MCF 10A (cell line): Measurements from ENCODE around the gene ZNF660. TPM values are rescaled to one million over a fixed set of nuclear protein-coding genes. Genes with fewer than 3 reads are reported as not detected.
"Not testable (repeated sequence)": the region's sequence is repeated elsewhere in the genome, so short reads cannot be mapped to it uniquely, and the experiment has no call there.

Source experiments
- Bru-seq: library from RNA; stranded (reverse); fragments of 400-500 nt; gene quantifications from one replicate; lab custom pipeline; 2021; lab: Mats Ljungman, UMichigan
- BruChase-seq, 2 experiments: library from RNA; stranded (reverse); fragments of 400-500 nt; gene quantifications; one replicate each; lab custom pipeline; 2021; lab: Mats Ljungman, UMichigan
- BruUV-seq: library from RNA; stranded (reverse); fragments of 400-500 nt; replicated peaks from 2 replicates; lab custom pipeline; 2021; lab: Mats Ljungman, UMichigan
- CTCF ChIA-PET: fragments of 300-600 bp; sonication (Branson Sonifier 250); formaldehyde crosslinking; extraction: SDS; loops from one replicate; lab custom pipeline; 2021; ENCODE audit warnings: antibody characterized with exemption, inconsistent platforms; lab: Yijun Ruan, JAX
- POLR2A ChIA-PET: fragments of 300-600, 350-650 bp; sonication (Branson Sonifier 250); formaldehyde crosslinking; extraction: SDS; loops from one replicate; lab custom pipeline; 2020; ENCODE audit warnings: antibody characterized with exemption, inconsistent platforms; lab: Yijun Ruan, JAX
- DNase-seq: peaks from one replicate; pipeline ENCODE4 v3.0.0-alpha.2; 2018; ENCODE audit not compliant: unreplicated experiment
- H3K27ac Mint-ChIP-seq: one replicate; pipeline ENCODE4 v1.8.0; 2022; ENCODE audit warnings: mild to moderate bottlenecking, low read depth, mixed read lengths; ENCODE audit not compliant: unreplicated experiment
- H3K27me3 Mint-ChIP-seq: one replicate; pipeline ENCODE4 v1.8.0; 2022; ENCODE audit warnings: mixed read lengths; ENCODE audit not compliant: insufficient read depth, unreplicated experiment
- H3K36me3 Mint-ChIP-seq: one replicate; pipeline ENCODE4 v1.8.0; 2022; ENCODE audit warnings: mild to moderate bottlenecking, moderate library complexity, mixed read lengths; ENCODE audit not compliant: insufficient read depth, unreplicated experiment
- H3K4me1 Mint-ChIP-seq: one replicate; pipeline ENCODE4 v1.8.0; 2022; ENCODE audit warnings: mixed read lengths; ENCODE audit not compliant: insufficient read depth, unreplicated experiment
- H3K4me3 Mint-ChIP-seq: one replicate; pipeline ENCODE4 v1.8.0; 2022; ENCODE audit warnings: mild to moderate bottlenecking, moderate library complexity, mixed read lengths; ENCODE audit not compliant: unreplicated experiment
- H3K9me3 Mint-ChIP-seq: one replicate; pipeline ENCODE4 v1.8.0; 2022; ENCODE audit warnings: mixed read lengths; ENCODE audit not compliant: unreplicated experiment
- intact Hi-C: fragments of 100-400 bp; cut with micrococcal nuclease; formaldehyde crosslinking; loops from 2 replicates; pipeline ENCODE4 v1.14.1; 2022
- long read RNA-seq: library from polyadenylated mRNA; stranded (forward); transcript quantifications from one replicate; pipeline ENCODE4 v2.0.0, GENCODE V29; 2022
- total RNA-seq: library from RNA; stranded (reverse); gene quantifications from 2 replicates; pipeline ENCODE4 v1.2.3, GENCODE V29; 2022
- TF ChIP-seq, protein P1 (sequence below): fragments of 200-600 bp; IDR thresholded peaks from one replicate; pipeline ENCODE4 v1.8.0; 2022; ENCODE audit warnings: antibody characterized with exemption, mild to moderate bottlenecking; ENCODE audit not compliant: unreplicated experiment

ZNF660 gene
- total RNA-seq = not detected in 2 replicates
- percentile 7 among the genes with signal in this experiment for Bru-seq, nascent RNA
- not detected for BruChase-seq, experiment 1, labeled RNA remaining after a 6-hour chase
- not detected for BruChase-seq, experiment 2, labeled RNA remaining after a 2-hour chase
- long read RNA-seq = 0 reads

DNA sequence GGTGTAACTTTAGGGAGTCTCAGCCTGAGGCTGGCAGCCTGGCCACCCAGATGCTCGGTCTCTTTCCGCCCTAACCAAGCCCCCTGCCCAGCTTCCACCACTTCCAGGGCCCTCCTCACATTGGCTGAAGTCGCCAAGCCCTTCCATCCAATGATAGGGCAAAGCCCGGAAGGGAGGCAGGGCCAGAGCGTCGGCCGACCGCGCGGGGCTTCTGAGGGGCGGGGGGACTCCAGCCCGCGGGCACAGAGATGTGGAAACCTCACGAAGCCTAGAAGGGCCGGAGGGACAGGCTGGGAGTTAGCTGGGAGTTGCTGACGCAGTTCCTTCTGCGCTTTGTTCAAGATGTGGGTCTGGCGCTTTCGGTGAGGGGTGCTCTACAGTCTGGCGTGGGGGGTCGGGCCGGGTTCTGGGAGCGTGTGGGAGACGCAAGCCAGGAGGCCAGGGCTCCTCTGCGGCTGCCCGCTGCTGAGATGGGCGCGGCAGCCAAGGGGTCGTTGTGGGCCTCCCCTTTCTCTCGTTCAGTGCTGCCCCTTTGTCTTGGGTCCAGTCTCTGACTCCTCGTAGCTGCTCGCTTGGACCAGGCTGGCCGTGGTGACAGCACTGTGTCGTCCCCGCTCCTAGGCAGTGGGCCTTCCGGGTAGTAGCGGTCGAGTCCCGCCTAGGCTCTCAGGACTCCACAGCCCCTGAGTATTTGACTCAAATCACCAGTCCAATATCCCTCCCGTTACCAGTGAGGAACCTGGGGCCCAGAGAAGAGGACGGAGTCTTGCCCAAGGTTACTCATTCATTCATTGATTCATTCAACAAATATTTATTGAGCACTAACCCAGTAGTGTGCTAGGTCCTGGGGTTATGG, at the start of gene ZNF660:
TSS of gene ZNF660 (plus strand) at position 319 of the 856 bp plus-strand sequence. CDS start 9,230 bp downstream, outside the sequence.
- DNase-seq = no peak
- no peaks in the 10 kb centered on the region for H3K4me1 Mint-ChIP-seq
- no peak within 1 kb of the TSS for H3K27ac Mint-ChIP-seq
- H3K4me3 Mint-ChIP-seq = no peak within 1 kb of the TSS
- peaks cover 8% of the 10 kb centered on the region for H3K9me3 Mint-ChIP-seq
- ChIA-PET CTCF (interaction anchor here (0.6 kb wide), 1 partner anchor 100 kb away, joined by 3 read pairs; no protein-coding TSS in a partner anchor), POLR2A (no interaction called here)
- no TSS peak for BruUV-seq
- H3K27me3 Mint-ChIP-seq = no peaks in the 10 kb centered on the region
- intact Hi-C loops = no loop called here
- H3K36me3 Mint-ChIP-seq = no peaks in the 10 kb centered on the region
- TF ChIP-seq, protein P1, sequence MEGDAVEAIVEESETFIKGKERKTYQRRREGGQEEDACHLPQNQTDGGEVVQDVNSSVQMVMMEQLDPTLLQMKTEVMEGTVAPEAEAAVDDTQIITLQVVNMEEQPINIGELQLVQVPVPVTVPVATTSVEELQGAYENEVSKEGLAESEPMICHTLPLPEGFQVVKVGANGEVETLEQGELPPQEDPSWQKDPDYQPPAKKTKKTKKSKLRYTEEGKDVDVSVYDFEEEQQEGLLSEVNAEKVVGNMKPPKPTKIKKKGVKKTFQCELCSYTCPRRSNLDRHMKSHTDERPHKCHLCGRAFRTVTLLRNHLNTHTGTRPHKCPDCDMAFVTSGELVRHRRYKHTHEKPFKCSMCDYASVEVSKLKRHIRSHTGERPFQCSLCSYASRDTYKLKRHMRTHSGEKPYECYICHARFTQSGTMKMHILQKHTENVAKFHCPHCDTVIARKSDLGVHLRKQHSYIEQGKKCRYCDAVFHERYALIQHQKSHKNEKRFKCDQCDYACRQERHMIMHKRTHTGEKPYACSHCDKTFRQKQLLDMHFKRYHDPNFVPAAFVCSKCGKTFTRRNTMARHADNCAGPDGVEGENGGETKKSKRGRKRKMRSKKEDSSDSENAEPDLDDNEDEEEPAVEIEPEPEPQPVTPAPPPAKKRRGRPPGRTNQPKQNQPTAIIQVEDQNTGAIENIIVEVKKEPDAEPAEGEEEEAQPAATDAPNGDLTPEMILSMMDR = no peak

DNA sequence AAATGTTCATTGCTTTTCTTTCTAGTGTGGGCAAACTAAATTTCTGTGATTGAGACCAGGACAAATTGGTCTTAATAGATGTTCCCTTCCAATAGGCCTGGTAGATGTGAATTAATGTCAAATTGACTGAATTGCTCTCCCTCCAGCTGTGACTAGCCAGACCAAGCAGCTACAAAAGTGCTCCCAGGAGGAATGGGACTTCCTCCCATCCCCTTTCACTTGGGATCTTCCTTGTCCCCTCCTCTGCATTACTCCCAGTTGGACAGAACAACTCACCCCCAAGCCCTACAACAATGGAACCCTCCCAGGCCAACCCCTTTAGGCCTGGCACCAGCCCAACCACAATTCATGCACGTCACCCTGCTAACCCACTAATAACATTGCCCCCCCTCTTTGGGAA, 49.4 kb upstream of the ZNF660 start:
- no peak overlapping the region for H3K27ac Mint-ChIP-seq
- H3K4me1 Mint-ChIP-seq = no peaks in the 10 kb centered on the region

DNA sequence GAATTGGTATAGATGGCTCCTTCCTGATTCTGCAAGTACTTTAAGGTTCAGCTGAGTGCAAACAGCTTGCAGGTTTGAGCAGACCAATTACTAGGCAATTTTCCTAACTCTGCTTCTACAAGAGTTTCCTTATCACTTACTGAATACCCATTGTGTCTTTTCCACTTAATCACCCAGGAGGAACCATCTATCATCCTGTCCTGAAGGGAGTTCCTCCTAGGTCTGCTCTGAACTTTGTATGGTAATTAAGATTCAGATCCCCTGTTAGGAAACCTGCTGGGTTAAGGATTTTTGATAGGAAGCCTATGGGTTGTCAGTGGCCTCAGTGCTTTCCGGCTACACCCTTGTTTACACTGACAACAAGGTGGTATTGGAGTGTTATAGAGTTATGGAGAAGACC, 40.0 kb upstream of the ZNF660 start:
- DNase-seq, H3K27me3 Mint-ChIP-seq, POLR2A ChIA-PET, CTCF ChIA-PET, H3K4me1 Mint-ChIP-seq, H3K4me3 Mint-ChIP-seq, H3K36me3 Mint-ChIP-seq, BruUV-seq, H3K27ac Mint-ChIP-seq, intact Hi-C loops: not testable (repeated sequence)
- peaks cover 14% of the 10 kb centered on the region for H3K9me3 Mint-ChIP-seq

More for the DNA sequence above, 49.4 kb upstream of the ZNF660 start:
- BruUV-seq = no TSS peak
- no peak overlapping the region for H3K4me3 Mint-ChIP-seq
- intact Hi-C loops = no loop called here
- TF ChIP-seq, protein P1 = no peak
- ChIA-PET POLR2A (no interaction called here), CTCF (interaction anchor here (1.0 to 4.1 kb wide), 2 partner anchors 11 to 379 kb away, joined by 3 to 23 read pairs; no protein-coding TSS in a partner anchor)
- H3K9me3 Mint-ChIP-seq = peaks cover 7% of the 10 kb centered on the region
- H3K27me3 Mint-ChIP-seq = peaks cover 39% of the 10 kb centered on the region
- H3K36me3 Mint-ChIP-seq = peaks cover 6% of the 10 kb centered on the region
- no peak for DNase-seq

DNA sequence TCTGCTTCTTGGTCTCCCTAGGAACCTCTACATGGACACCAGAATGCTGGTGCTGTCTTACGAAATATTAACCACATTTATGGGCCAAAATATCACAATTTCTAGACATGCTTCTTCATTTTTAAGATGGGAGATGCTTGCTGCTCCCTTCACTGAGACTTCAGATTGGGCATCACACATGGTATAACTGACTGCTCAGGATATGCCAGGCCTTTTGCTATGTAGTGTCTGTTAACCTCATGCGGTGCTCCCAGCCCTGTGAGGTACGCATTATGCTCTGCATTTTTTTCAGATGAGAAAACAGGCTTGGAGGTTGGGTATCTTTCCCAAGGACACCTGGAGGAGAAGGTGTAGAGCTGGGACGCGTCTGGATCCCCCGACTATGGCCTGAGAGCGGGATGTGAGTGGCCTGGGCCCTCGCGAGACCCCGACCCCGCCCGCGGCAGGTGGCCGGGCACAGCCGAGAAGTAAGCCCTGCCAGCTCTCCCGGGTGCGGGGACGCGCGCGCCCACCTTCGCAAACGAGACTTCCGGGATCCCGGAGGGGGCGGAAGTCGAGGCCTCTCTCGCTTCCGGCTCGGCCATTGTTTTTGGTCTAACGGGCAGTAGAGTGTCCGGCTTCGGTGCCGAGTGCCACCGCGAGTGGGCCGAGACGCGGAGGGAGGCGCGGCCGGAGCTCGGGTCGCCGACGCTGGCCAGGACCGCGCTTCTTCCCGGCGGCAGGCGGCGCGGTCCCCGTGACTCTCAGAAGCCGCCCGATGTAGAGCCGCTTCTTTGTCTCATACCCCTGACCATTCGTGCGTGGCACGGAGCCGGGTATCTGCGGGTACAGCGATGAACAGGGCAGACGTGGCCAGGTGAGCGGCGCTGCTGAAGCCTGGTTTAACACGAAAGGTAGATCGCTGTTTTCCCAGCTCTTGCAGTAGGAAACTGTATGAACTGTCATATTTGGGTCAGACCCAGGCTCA, 29.9 kb upstream of the ZNF660 start, which contains the start of gene ZKSCAN7:
TSS of gene ZKSCAN7 (plus strand) at position 568 of the 967 bp plus-strand sequence. CDS start 1,855 bp downstream, outside the sequence.
- POLR2A ChIA-PET = no interaction called here
- no peaks in the 10 kb centered on the region for H3K27me3 Mint-ChIP-seq
- intact Hi-C loops = no loop called here
- CTCF ChIA-PET = no interaction called here
- TF ChIP-seq, protein P1 = no peak
- no peaks in the 10 kb centered on the region for H3K4me1 Mint-ChIP-seq
- H3K9me3 Mint-ChIP-seq = no peaks in the 10 kb centered on the region
- H3K36me3 Mint-ChIP-seq = peaks cover 6% of the 10 kb centered on the region
- no TSS peak for BruUV-seq
- H3K27ac Mint-ChIP-seq = no peak within 1 kb of the TSS
- DNase-seq = no peak
- no peak within 1 kb of the TSS for H3K4me3 Mint-ChIP-seq
